Panc1 (cell line): ENCODE data around the gene REV1.

ENCODE experiments used
- CTCF ChIP-seq: fragments of 450-650 bp; IDR thresholded peaks from 2 replicates; pipeline ENCODE4 v1.5.1; 2017; ENCODE audit warnings: mild to moderate bottlenecking
- POLR2AphosphoS5 ChIP-seq: IDR thresholded peaks from 2 replicates; pipeline ENCODE4 v1.6.1; 2012; ENCODE audit warnings: mild to moderate bottlenecking, low read depth, low read length, moderate library complexity
- SIN3A ChIP-seq: IDR thresholded peaks from 2 replicates; pipeline ENCODE4 v1.6.1; 2012; ENCODE audit warnings: low read depth, mild to moderate bottlenecking, low read length, moderate library complexity, borderline replicate concordance; ENCODE audit not compliant: insufficient read depth
- TCF7L2 ChIP-seq: IDR thresholded peaks from 2 replicates; pipeline ENCODE4 v1.6.1; 2011; ENCODE audit warnings: mild to moderate bottlenecking, low read depth, low read length, inconsistent platforms

- TF ChIP-seq CTCF (no peak), POLR2AphosphoS5 (no peak), TCF7L2 (no peak), SIN3A (no peak)
Observed at GRCh38 chr2:99389946-99390345, 99.9 kb downstream of the REV1 start.
